Nephron (organoid): ENCODE results near the gene RIPK3.

Source experiments
- H3K27ac Mint-ChIP-seq, 3 experiments: 2 replicates each; pipeline ENCODE4 v1.8.0; 2020; ENCODE audit warnings: mixed read lengths in 3 of 3, mild to moderate bottlenecking in 2 of 3, moderate library complexity in 1 of 3
- H3K27me3 Mint-ChIP-seq: 2 replicates; pipeline ENCODE4 v1.8.0; 2021; ENCODE audit warnings: low read depth, mild to moderate bottlenecking, moderate library complexity, mixed read lengths
- H3K36me3 Mint-ChIP-seq: 2 replicates; pipeline ENCODE4 v1.8.0; 2020; ENCODE audit warnings: low read depth, mixed read lengths
- H3K4me1 Mint-ChIP-seq: 2 replicates; pipeline ENCODE4 v1.8.0; 2020; ENCODE audit warnings: mixed read lengths
- H3K4me3 Mint-ChIP-seq, 3 experiments: 2 replicates each; pipeline ENCODE4 v1.8.0; 2020; ENCODE audit warnings: mild to moderate bottlenecking in 3 of 3, mixed read lengths in 3 of 3, moderate library complexity in 2 of 3
- H3K9me3 Mint-ChIP-seq: 2 replicates; pipeline ENCODE4 v1.8.0; 2020; ENCODE audit warnings: mixed read lengths
- TF ChIP-seq, protein P1 (sequence below), 3 experiments: fragments of 200-600 bp; sonication (generic); IDR thresholded peaks; one replicate each; pipeline ENCODE4 v1.5.0; 2021; ENCODE audit warnings: antibody characterized with exemption in 3 of 3; ENCODE audit not compliant: unreplicated experiment in 3 of 3

RIPK3 gene

DNA sequence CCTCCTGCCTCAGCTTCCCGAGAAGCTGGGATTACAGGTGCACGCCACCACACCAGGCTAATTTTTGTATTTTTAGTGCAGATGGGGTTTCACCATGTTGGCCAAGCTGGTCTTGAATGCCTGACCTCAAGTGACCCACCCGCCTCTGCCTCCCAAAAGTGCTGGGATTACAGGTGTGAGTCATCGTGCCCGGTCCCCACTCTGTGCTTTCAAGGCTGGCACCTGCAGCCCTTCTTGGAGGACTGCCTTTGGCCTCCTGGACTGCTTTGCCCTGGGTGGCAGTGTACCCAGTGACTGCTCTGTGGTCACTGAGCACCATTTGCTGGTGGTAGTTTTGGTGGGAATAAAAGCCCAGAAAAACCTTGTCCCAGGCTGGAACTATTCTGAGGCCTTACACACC, 52.8 kb downstream of the RIPK3 start:
- H3K36me3 Mint-ChIP-seq = peaks cover 9% of the 10 kb centered on the region
- no peak overlapping the region for H3K27ac Mint-ChIP-seq
- TF ChIP-seq, protein P1, sequence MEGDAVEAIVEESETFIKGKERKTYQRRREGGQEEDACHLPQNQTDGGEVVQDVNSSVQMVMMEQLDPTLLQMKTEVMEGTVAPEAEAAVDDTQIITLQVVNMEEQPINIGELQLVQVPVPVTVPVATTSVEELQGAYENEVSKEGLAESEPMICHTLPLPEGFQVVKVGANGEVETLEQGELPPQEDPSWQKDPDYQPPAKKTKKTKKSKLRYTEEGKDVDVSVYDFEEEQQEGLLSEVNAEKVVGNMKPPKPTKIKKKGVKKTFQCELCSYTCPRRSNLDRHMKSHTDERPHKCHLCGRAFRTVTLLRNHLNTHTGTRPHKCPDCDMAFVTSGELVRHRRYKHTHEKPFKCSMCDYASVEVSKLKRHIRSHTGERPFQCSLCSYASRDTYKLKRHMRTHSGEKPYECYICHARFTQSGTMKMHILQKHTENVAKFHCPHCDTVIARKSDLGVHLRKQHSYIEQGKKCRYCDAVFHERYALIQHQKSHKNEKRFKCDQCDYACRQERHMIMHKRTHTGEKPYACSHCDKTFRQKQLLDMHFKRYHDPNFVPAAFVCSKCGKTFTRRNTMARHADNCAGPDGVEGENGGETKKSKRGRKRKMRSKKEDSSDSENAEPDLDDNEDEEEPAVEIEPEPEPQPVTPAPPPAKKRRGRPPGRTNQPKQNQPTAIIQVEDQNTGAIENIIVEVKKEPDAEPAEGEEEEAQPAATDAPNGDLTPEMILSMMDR (IDR thresholded peaks at IDR 0.05; ENCODE audit: unreplicated experiment in 3 of 3) = no peak
- no peaks in the 10 kb centered on the region for H3K9me3 Mint-ChIP-seq
- no peak overlapping the region for H3K4me3 Mint-ChIP-seq
- H3K4me1 Mint-ChIP-seq = no peaks in the 10 kb centered on the region
- H3K27me3 Mint-ChIP-seq = no peaks in the 10 kb centered on the region
